Stimulated activated CD8-positive, alpha-beta memory T cell treated with anti-CD3 and anti-CD28 coated beads, Interleukin-15, amount 100 ng/mL, for 1 hour (primary cell): ENCODE results near the gene LRRK1.

Experiments
- DNase-seq: peaks from one replicate; pipeline ENCODE4 v3.0.0-alpha.2; 2020; ENCODE audit warnings: low read depth

The LRRK1 gene

GRCh38 chr15:100973351-100974111, 54.4 kb downstream of the LRRK1 start:
- DNase-seq, result no peak

- no peak for DNase-seq
Measured at GRCh38 chr15:100975043-100975442, 55.9 kb downstream of the LRRK1 start.

GRCh38 chr15:100980410-100981046, 61.4 kb downstream of the LRRK1 start:
- no peak for DNase-seq

GRCh38 chr15:100981086-100981485, 61.9 kb downstream of the LRRK1 start:
- no peak for DNase-seq

GRCh38 chr15:100983221-100983620, 64.1 kb downstream of the LRRK1 start:
- DNase-seq, result no peak

GRCh38 chr15:100985401-100985800, 66.2 kb downstream of the LRRK1 start:
- DNase-seq, result no peak

GRCh38 chr15:100986158-100986896, 67.2 kb downstream of the LRRK1 start:
- DNase-seq, result no peak

GRCh38 chr15:100987143-100987542, 68.0 kb downstream of the LRRK1 start:
- DNase-seq, result no peak

GRCh38 chr15:100988297-100988696, 69.1 kb downstream of the LRRK1 start:
- no peak for DNase-seq

GRCh38 chr15:100988857-100989256, 69.7 kb downstream of the LRRK1 start:
- DNase-seq, result no peak

GRCh38 chr15:100994597-100995446, 75.7 kb downstream of the LRRK1 start:
- DNase-seq, result no peak

GRCh38 chr15:100995471-100996430, 76.6 kb downstream of the LRRK1 start:
- DNase-seq, result no peak

GRCh38 chr15:100997442-100997841, 78.3 kb downstream of the LRRK1 start:
- no peak for DNase-seq

- DNase-seq, result no peak
Measured at GRCh38 chr15:100998630-100999029, 79.5 kb downstream of the LRRK1 start.

- DNase-seq, result no peak
Measured at GRCh38 chr15:100999369-100999768, 80.2 kb downstream of the LRRK1 start.

GRCh38 chr15:101000271-101000681, 81.1 kb downstream of the LRRK1 start:
- DNase-seq, result no peak

GRCh38 chr15:101001056-101001455, 81.9 kb downstream of the LRRK1 start:
- no peak for DNase-seq

GRCh38 chr15:101001796-101002195, 82.6 kb downstream of the LRRK1 start:
- DNase-seq, result no peak

- DNase-seq, result no peak
Measured at GRCh38 chr15:101003081-101003480, 83.9 kb downstream of the LRRK1 start.

- no peak for DNase-seq
Measured at GRCh38 chr15:101003706-101004105, 84.5 kb downstream of the LRRK1 start.

GRCh38 chr15:101004500-101004899, 85.3 kb downstream of the LRRK1 start:
- DNase-seq, result no peak
